HepG2 (cell line): ENCODE measurements around the gene SPTAN1. TPM values are rescaled to one million over a fixed set of nuclear protein-coding genes. Genes with fewer than 3 reads are reported as not detected.
A peak's percentile ranks its signal among the peaks of the same experiment; 100 is the strongest.

ENCODE experiments used
- CENPBD1 ChIP-seq: sonication (generic); formaldehyde crosslinking; IDR thresholded peaks from 2 replicates; pipeline ENCODE4 v1.8.0; 2022; ENCODE audit warnings: missing genetic modification reagents, low read depth, mild to moderate bottlenecking, borderline replicate concordance
- FOXJ3 ChIP-seq: sonication (generic); formaldehyde crosslinking; IDR thresholded peaks from 2 replicates; pipeline ENCODE4 v1.4.0; 2020; ENCODE audit warnings: missing genetic modification reagents, mild to moderate bottlenecking, borderline replicate concordance
- FOXO1 ChIP-seq: sonication (generic); formaldehyde crosslinking; IDR thresholded peaks from 2 replicates; pipeline ENCODE4 v1.4.0; 2020; ENCODE audit warnings: missing genetic modification reagents
- HES4 ChIP-seq: sonication (generic); formaldehyde crosslinking; IDR thresholded peaks from 2 replicates; pipeline ENCODE4 v1.9.0; 2021; ENCODE audit warnings: mild to moderate bottlenecking, missing genetic modification reagents, borderline replicate concordance
- HOXA3 ChIP-seq: sonication (generic); formaldehyde crosslinking; IDR thresholded peaks from 2 replicates; pipeline ENCODE4 v1.5.0; 2020; ENCODE audit warnings: missing genetic modification reagents
- NR2F2 ChIP-seq: IDR thresholded peaks from 2 replicates; pipeline ENCODE4 v1.6.1; 2012; ENCODE audit warnings: low read depth, inconsistent platforms, borderline replicate concordance
- POLR2AphosphoS5 ChIP-seq: IDR thresholded peaks from 2 replicates; pipeline ENCODE4 v1.6.1; 2012; ENCODE audit warnings: low read depth, low read length
- RFXAP ChIP-seq: sonication (generic); formaldehyde crosslinking; IDR thresholded peaks from 2 replicates; pipeline ENCODE4 v1.4.0; 2020; ENCODE audit warnings: missing genetic modification reagents, borderline replicate concordance
- SMARCC2 ChIP-seq: fragments of 450-650 bp; IDR thresholded peaks from 2 replicates; pipeline ENCODE4 v1.6.1; 2017; ENCODE audit warnings: antibody characterized with exemption, mild to moderate bottlenecking
- THAP8 ChIP-seq: sonication (generic); formaldehyde crosslinking; IDR thresholded peaks from 2 replicates; pipeline ENCODE4 v1.5.1; 2020; ENCODE audit warnings: missing genetic modification reagents, mild to moderate bottlenecking, borderline replicate concordance
- ZC3H4 ChIP-seq: sonication (generic); formaldehyde crosslinking; IDR thresholded peaks from 2 replicates; pipeline ENCODE4 v1.4.0; 2020; ENCODE audit warnings: missing genetic modification reagents, borderline replicate concordance
- ZFX ChIP-seq: sonication (generic); formaldehyde crosslinking; IDR thresholded peaks from 2 replicates; pipeline ENCODE4 v1.4.0; 2020; ENCODE audit warnings: mild to moderate bottlenecking, low read depth, missing genetic modification reagents, moderate library complexity
- ZNF468 ChIP-seq: sonication (generic); formaldehyde crosslinking; IDR thresholded peaks from 2 replicates; pipeline ENCODE4 v1.8.0; 2022; ENCODE audit warnings: mild to moderate bottlenecking, moderate library complexity, missing genetic modification reagents
- ZNF558 ChIP-seq: sonication (generic); formaldehyde crosslinking; IDR thresholded peaks from 2 replicates; pipeline ENCODE4 v1.9.0; 2022; ENCODE audit warnings: mild to moderate bottlenecking, missing genetic modification reagents, borderline replicate concordance
- ZNF570 ChIP-seq: sonication (generic); formaldehyde crosslinking; IDR thresholded peaks from 2 replicates; pipeline ENCODE4 v1.4.0; 2020; ENCODE audit warnings: mild to moderate bottlenecking, missing genetic modification reagents, borderline replicate concordance
- ZNF598 ChIP-seq: sonication (generic); formaldehyde crosslinking; IDR thresholded peaks from 2 replicates; pipeline ENCODE4 v1.5.1; 2020; ENCODE audit warnings: mild to moderate bottlenecking, missing genetic modification reagents, borderline replicate concordance
- ZNF614 ChIP-seq: IDR thresholded peaks from 2 replicates; pipeline ENCODE4 v1.6.1; 2018; ENCODE audit warnings: missing biosample characterization, missing genetic modification reagents, inconsistent platforms, borderline replicate concordance
- ZNF639 ChIP-seq: conservative IDR thresholded peaks from 2 replicates; pipeline ENCODE4 v1.6.1; 2018; ENCODE audit warnings: missing genetic modification reagents
- ZZZ3 ChIP-seq: sonication (generic); formaldehyde crosslinking; IDR thresholded peaks from 2 replicates; pipeline ENCODE4 v1.4.0; 2020; ENCODE audit warnings: missing genetic modification reagents, mild to moderate bottlenecking, borderline replicate concordance
- polyA plus RNA-seq, 8 experiments: library from polyadenylated mRNA; depleted of rRNA in 3 of 8; stranded (reverse) in 7 of 8; unstranded in 1 of 8; fragments of >200 nt; fragmentation: Illumina TruSeq in 4 of 8; extraction: Trizol in 4 of 8; gene quantifications; 2 replicates each; pipeline versions ENCODE4 v1.2.1 to v1.2.3, GENCODE V29; 2011 to 2016; ENCODE audit warnings: low read depth in 4 of 8, missing spikeins in 1 of 8, mixed read lengths in 1 of 8; ENCODE audit not compliant: insufficient read depth in 1 of 8
- total RNA-seq, 5 experiments: library from RNA; depleted of rRNA; stranded (reverse); fragments of >200 nt; fragmentation: Illumina TruSeq; extraction: Trizol; gene quantifications; 2 replicates each; pipeline ENCODE4 v1.2.3, GENCODE V29; 2016; ENCODE audit warnings: low read depth in 1 of 5
- TF ChIP-seq, protein P1 (sequence below): sonication (generic); formaldehyde crosslinking; IDR thresholded peaks from 2 replicates; pipeline ENCODE4 v1.5.0; 2020; ENCODE audit warnings: missing genetic modification reagents, mild to moderate bottlenecking, borderline replicate concordance
- TF ChIP-seq, protein P2 (sequence below): sonication (generic); formaldehyde crosslinking; IDR thresholded peaks from 2 replicates; pipeline ENCODE4 v1.4.0; 2020; ENCODE audit warnings: mild to moderate bottlenecking, low read depth, missing genetic modification reagents
- TF ChIP-seq, protein P3 (sequence below): sonication (generic); formaldehyde crosslinking; IDR thresholded peaks from 2 replicates; pipeline ENCODE4 v1.4.0; 2020; ENCODE audit warnings: missing genetic modification reagents, borderline replicate concordance

SPTAN1 gene
- total and polyA plus RNA-seq, 2 of the 13 experiments (the other 11 are each of a cell fraction or from before 2014, with no cell fraction given), result 106 to 111 TPM

DNA sequence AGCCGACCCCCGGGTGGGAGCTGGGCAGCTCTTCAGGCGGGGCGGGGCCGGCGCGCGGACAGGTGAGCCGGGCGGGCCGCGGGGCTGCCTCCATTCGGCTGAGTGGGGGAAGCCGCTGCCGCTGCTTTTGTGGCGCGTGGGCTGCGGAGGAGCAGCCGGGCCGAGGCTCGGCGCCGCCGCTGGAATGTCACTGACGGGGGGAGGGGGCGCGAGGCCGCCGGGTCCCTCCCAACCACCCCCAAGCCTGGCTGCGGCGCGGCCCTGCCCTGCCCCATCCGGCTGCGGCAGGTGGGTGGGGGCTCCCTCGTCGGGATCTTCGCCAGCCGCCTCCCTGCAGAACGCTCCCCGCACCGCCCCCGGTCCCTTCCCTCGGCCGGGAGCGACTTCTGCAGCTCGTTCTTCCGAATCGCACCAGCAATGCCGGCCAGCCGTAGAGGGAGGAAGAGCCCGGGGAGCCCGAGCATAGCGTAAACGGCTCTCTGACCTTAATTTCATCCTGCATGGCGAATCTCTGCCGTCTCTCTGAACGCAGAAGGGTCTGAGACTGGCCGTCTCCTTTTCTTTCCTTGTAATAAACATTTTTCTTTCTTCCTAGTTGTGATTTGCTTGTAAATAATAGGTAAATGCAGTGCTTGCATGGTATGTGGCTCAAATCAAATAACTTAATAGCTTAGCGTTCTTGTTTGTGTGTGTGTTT is 505 bp downstream of the SPTAN1 start (continued):
- TF ChIP-seq, protein P1, sequence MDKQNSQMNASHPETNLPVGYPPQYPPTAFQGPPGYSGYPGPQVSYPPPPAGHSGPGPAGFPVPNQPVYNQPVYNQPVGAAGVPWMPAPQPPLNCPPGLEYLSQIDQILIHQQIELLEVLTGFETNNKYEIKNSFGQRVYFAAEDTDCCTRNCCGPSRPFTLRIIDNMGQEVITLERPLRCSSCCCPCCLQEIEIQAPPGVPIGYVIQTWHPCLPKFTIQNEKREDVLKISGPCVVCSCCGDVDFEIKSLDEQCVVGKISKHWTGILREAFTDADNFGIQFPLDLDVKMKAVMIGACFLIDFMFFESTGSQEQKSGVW (CRISPR knock-in tag), result no peak
- TF ChIP-seq HES4 (CRISPR knock-in tag), result no peak
- no peak for TF ChIP-seq RFXAP (CRISPR knock-in tag)
- TF ChIP-seq ZNF468 (CRISPR knock-in tag), result no peak
- TF ChIP-seq CENPBD1, result no peak
- no peak for TF ChIP-seq FOXJ3 (CRISPR knock-in tag)
- TF ChIP-seq, protein P2, sequence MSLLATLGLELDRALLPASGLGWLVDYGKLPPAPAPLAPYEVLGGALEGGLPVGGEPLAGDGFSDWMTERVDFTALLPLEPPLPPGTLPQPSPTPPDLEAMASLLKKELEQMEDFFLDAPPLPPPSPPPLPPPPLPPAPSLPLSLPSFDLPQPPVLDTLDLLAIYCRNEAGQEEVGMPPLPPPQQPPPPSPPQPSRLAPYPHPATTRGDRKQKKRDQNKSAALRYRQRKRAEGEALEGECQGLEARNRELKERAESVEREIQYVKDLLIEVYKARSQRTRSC, result no peak
- TF ChIP-seq ZFX, result peak; percentile 74
- TF ChIP-seq ZC3H4 (CRISPR knock-in tag), result no peak
- TF ChIP-seq ZZZ3 (CRISPR knock-in tag), result no peak
- TF ChIP-seq, protein P3, sequence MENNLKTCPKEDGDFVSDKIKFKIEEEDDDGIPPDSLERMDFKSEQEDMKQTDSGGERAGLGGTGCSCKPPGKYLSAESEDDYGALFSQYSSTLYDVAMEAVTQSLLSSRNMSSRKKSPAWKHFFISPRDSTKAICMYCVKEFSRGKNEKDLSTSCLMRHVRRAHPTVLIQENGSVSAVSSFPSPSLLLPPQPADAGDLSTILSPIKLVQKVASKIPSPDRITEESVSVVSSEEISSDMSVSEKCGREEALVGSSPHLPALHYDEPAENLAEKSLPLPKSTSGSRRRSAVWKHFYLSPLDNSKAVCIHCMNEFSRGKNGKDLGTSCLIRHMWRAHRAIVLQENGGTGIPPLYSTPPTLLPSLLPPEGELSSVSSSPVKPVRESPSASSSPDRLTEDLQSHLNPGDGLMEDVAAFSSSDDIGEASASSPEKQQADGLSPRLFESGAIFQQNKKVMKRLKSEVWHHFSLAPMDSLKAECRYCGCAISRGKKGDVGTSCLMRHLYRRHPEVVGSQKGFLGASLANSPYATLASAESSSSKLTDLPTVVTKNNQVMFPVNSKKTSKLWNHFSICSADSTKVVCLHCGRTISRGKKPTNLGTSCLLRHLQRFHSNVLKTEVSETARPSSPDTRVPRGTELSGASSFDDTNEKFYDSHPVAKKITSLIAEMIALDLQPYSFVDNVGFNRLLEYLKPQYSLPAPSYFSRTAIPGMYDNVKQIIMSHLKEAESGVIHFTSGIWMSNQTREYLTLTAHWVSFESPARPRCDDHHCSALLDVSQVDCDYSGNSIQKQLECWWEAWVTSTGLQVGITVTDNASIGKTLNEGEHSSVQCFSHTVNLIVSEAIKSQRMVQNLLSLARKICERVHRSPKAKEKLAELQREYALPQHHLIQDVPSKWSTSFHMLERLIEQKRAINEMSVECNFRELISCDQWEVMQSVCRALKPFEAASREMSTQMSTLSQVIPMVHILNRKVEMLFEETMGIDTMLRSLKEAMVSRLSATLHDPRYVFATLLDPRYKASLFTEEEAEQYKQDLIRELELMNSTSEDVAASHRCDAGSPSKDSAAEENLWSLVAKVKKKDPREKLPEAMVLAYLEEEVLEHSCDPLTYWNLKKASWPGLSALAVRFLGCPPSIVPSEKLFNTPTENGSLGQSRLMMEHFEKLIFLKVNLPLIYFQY (CRISPR knock-in tag), result no peak
- TF ChIP-seq SMARCC2, result no peak
- TF ChIP-seq HOXA3 (CRISPR knock-in tag), result no peak; the same call in 1 of the 2 replicates
- TF ChIP-seq ZNF639, result no peak
- no peak for TF ChIP-seq ZNF570 (CRISPR knock-in tag)
- 0 out of 2 replicates have a peak, but pooled peaks have one; percentile 4 for TF ChIP-seq ZNF558 (CRISPR knock-in tag)
- TF ChIP-seq FOXO1 (CRISPR knock-in tag), result no peak
- no peak for TF ChIP-seq POLR2AphosphoS5
- no peak for TF ChIP-seq ZNF598 (CRISPR knock-in tag)
- TF ChIP-seq ZNF614 (CRISPR knock-in tag), result no peak
- TF ChIP-seq NR2F2, result no peak
- 0 out of 2 replicates have a peak, but pooled peaks have one; percentile 34 for TF ChIP-seq THAP8 (CRISPR knock-in tag)
